Suprapubic skin (tissue), 4 donors: ENCODE results near the gene CBX2. TPM values are rescaled to one million over a fixed set of nuclear protein-coding genes. Genes with fewer than 3 reads are reported as not detected.

ENCODE experiments used
- DNase-seq, 2 donors: peaks; one replicate each; pipeline ENCODE4 v3.0.0-alpha.2; 2019; ENCODE audit warnings: low spot score in 2 of 2
- H3K27ac ChIP-seq: fragments of 200-600 bp; sonication (generic); one replicate; pipeline ENCODE4 v1.5.1; 2019
- H3K27me3 ChIP-seq: fragments of 200-600 bp; sonication (generic); one replicate; pipeline ENCODE4 v1.5.1; 2019
- H3K36me3 ChIP-seq: fragments of 200-600 bp; sonication (generic); one replicate; pipeline ENCODE4 v1.5.1; 2019
- H3K4me1 ChIP-seq: fragments of 200-600 bp; sonication (generic); one replicate; pipeline ENCODE4 v1.5.1; 2019
- H3K4me3 ChIP-seq: fragments of 200-600 bp; sonication (generic); one replicate; pipeline ENCODE4 v1.5.1; 2019; ENCODE audit warnings: mild to moderate bottlenecking
- H3K9me3 ChIP-seq: fragments of 200-600 bp; sonication (generic); one replicate; pipeline ENCODE4 v1.5.1; 2019
- EP300 ChIP-seq: sonication (generic); formaldehyde crosslinking; IDR thresholded peaks from one replicate; pipeline ENCODE4 v1.6.1; 2017; ENCODE audit warnings: antibody characterized with exemption
- POLR2A ChIP-seq, 2 donors: fragments of 450-650 bp; IDR thresholded peaks; one replicate each; pipeline ENCODE4 v1.6.1; 2017; ENCODE audit warnings: antibody characterized with exemption in 2 of 2, mild to moderate bottlenecking in 2 of 2, moderate library complexity in 2 of 2
- POLR2AphosphoS5 ChIP-seq, 3 donors: sonication (generic); formaldehyde crosslinking; IDR thresholded peaks; one replicate each; pipeline ENCODE4 v1.6.1; 2017; ENCODE audit warnings: antibody characterized with exemption in 3 of 3
- WGBS: methylation state at CpG from one replicate; pipeline ENCODE4 v1.1.5; 2018; 5-methylcytosine and 5-hydroxymethylcytosine counted together
- total RNA-seq, 4 donors: library from RNA; depleted of rRNA; stranded (reverse); fragments of >200 nt; gene quantifications; one replicate each; pipeline ENCODE4 v1.1.0, GENCODE V29; 2016
- TF ChIP-seq, protein P1 (sequence below), 2 donors: fragments of 200-600 bp in 1 of 2; fragments of 450-650 bp in 1 of 2; sonication (generic) in 1 of 2; IDR thresholded peaks; one replicate each; pipeline ENCODE4 v1.5.1; 2016 to 2019; ENCODE audit warnings: antibody characterized with exemption in 2 of 2, mild to moderate bottlenecking in 1 of 2, moderate library complexity in 1 of 2

Gene CBX2
- total RNA-seq, 4 donors from 2014 or later = 2.2 to 7.0 (median 5.2) TPM

DNA sequence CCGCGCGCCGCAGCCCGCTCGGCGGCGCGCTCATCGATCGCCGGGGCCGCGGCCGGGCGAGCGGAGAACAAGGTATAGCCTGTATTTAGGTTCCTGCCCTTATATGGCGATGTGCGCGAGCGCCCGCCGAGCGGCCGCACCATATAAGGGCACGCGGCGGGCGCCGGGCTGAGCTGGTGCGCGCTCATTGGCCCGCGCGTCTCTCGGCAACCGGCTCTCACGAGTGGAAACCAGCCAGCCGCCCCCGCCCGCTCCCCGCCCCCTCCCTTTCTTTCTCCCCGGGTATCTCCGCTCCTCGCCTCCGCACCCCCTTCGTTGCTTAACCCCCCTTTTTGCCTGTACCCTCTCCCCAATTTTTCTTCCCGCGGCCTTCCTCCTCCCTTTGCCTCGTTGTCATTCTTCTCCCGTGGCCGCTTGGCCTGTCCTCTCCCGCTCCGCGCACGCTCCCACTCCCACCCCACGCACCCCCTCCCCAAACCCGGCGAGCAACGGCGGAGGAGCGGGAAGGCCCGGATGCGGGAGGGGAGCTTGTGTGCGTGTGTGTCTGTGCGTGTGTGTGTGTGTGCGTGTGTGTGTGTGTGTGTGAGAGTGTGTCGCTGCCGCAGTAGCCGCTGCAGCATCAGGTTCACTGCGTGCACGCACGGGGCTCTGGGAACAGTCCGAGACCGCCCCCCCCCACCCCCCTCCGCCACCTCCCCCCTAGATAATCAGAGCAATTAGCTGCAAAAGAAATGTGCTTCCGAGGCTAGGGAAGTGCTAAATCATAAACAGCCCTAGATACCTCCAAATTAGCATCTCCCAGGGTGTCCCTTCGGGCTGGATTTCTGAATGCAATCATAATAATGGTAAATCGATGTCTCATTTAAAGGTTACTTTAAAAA, 32.4 kb downstream of the CBX2 start:
- WGBS = 3% methylated on average over 39 of the region's 79 CpGs
- Histone ChIP-seq H3K9me3 (no peaks in the 10 kb centered on the region), H3K36me3 (no peaks in the 10 kb centered on the region), H3K4me1 (peaks cover 62% of the 10 kb centered on the region), H3K27ac (no peak overlapping the region), H3K27me3 (peaks cover 100% of the 10 kb centered on the region), H3K4me3 (no peak overlapping the region)
- peak in 1 of 2 donors; percentile 65 for DNase-seq
- TF ChIP-seq POLR2AphosphoS5 (IDR thresholded peaks at IDR 0.05) (no peak), POLR2A (IDR thresholded peaks at IDR 0.05) (no peak), EP300 (no peak)
- TF ChIP-seq, protein P1, sequence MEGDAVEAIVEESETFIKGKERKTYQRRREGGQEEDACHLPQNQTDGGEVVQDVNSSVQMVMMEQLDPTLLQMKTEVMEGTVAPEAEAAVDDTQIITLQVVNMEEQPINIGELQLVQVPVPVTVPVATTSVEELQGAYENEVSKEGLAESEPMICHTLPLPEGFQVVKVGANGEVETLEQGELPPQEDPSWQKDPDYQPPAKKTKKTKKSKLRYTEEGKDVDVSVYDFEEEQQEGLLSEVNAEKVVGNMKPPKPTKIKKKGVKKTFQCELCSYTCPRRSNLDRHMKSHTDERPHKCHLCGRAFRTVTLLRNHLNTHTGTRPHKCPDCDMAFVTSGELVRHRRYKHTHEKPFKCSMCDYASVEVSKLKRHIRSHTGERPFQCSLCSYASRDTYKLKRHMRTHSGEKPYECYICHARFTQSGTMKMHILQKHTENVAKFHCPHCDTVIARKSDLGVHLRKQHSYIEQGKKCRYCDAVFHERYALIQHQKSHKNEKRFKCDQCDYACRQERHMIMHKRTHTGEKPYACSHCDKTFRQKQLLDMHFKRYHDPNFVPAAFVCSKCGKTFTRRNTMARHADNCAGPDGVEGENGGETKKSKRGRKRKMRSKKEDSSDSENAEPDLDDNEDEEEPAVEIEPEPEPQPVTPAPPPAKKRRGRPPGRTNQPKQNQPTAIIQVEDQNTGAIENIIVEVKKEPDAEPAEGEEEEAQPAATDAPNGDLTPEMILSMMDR (IDR thresholded peaks at IDR 0.05) = no peak

DNA sequence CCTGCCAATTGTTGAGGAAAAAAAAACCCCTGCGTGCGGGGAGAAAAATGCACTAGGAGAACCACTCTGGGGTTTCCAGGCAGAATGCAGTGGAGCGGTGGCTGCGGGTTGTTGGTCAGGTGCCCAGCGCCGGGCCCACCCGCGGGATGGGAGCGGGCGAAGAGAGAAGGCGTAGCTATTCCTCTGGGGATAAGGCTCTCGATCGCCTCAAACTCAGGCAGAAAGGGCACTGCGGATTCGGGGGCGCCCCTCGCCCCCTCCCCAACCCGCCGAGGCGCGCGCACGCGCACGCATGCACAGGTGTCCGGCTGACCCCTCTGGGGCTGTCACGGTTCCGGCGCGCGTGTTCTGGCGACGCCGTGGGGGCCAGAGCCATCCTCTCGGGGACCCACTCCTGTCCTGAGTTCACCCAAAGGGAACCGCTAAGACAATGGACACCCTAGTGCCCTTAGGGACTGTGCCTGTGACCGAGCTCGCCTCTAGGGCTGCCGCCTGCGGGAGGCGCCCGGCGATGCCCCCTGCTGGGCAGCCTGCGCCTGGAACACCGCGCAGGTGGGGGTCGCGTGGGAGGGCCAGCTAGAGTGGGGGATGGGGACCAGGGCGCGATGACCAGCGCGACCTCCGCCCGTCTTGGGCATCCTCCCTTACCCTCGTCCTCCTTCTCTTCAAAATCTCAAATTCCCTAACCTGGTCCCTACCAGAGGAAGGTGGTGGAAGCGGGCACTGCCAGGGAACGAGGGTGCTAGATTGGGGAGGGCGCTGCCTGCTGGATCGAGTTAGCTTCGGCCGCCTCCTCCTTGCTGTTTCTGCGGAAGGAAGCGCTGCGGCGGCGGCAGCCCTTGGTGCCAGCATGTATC, 33.3 kb downstream of the CBX2 start:
- 4% methylated on average over 16 of the region's 66 CpGs for WGBS
- no peak for TF ChIP-seq POLR2AphosphoS5 (IDR thresholded peaks at IDR 0.05)
- TF ChIP-seq, protein P1 (IDR thresholded peaks at IDR 0.05) = no peak
- TF ChIP-seq EP300 = no peak
- no peak for TF ChIP-seq POLR2A (IDR thresholded peaks at IDR 0.05)
- Histone ChIP-seq H3K36me3 (no peaks in the 10 kb centered on the region), H3K27ac (no peak overlapping the region), H3K4me3 (no peak overlapping the region), H3K27me3 (peaks cover 100% of the 10 kb centered on the region), H3K4me1 (peaks cover 66% of the 10 kb centered on the region), H3K9me3 (no peaks in the 10 kb centered on the region)
- no peak for DNase-seq

DNA sequence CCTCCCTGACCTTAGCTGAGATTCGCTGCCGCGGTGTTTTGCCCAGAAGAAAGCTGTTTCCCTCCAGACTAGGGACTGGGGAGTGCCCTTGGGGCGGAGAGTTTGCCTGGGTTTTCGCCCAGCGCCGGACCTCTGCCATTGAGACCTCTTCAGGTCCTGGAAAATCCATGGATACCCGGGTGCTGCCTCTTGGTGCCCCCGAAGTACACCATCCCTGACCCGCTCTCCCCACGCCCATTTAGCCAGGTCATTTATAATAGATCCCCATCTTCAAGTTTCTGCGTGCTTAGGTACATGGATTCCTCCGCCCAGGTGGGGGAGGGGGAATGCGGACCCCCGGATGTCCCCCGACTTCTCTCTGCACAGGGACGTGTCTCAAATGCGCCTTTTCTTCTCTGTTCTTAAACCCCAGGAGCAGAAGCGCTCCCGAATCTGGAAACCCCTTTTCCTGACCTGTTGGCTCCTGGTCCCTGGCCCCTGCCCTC, 34.0 kb downstream of the CBX2 start:
- peaks cover 66% of the 10 kb centered on the region for H3K4me1 ChIP-seq
- H3K27ac ChIP-seq = no peak overlapping the region
- H3K4me3 ChIP-seq = no peak overlapping the region
- no peak for DNase-seq
- no peaks in the 10 kb centered on the region for H3K9me3 ChIP-seq
- peaks cover 100% of the 10 kb centered on the region for H3K27me3 ChIP-seq
- no peaks in the 10 kb centered on the region for H3K36me3 ChIP-seq
- WGBS = 13% methylated on average over 19 of the region's 20 CpGs
- TF ChIP-seq POLR2AphosphoS5 (IDR thresholded peaks at IDR 0.05) = no peak
- TF ChIP-seq, protein P1 (IDR thresholded peaks at IDR 0.05) = no peak
- no peak for TF ChIP-seq EP300
- TF ChIP-seq POLR2A (IDR thresholded peaks at IDR 0.05) = no peak

DNA sequence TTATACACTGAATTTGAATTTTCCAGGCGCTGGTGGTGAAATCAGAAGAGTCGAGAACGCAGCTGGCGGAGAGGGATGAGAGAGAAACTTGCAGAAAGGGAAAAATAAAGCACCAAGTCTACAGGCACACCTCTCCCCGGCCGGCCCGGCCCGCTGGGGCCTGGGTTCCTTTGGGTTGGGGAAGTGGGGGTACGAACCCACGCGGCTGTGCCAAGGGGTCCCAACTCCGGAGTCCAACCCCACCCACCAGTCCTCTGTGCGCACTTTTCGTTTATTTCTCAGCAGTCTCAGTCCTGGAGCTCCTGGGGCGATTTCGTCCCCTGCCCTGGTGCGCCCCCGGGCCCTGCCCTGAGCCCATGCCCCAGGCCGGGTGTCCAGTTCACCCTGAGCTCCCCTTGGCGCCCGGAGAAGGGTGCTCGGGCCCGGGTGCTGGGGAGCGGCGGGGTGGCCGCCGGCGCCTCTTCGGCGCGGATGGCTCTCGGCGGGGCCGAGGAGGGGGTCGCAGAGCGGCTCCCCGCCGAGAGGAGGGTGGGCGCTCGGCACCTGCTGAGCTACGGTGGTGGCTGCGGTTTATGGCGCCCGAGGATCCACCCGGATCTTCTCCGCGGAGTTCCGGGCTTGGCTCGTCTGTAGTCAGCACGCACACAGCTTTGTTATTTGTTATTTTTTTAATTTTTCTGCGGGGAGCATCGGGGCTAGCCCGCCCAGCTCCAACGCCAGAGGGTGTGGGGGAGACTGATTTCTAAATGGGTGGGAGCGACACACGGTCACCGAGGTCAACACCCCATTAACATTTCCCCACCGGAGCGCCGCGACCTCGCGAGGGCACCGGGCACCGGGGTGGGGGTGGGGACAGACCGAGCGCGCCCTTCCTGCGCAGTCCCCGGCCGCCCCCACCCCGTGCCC, 34.7 kb downstream of the CBX2 start:
- Histone ChIP-seq H3K4me1 (peaks cover 66% of the 10 kb centered on the region), H3K9me3 (no peaks in the 10 kb centered on the region), H3K27ac (no peak overlapping the region), H3K27me3 (peaks cover 100% of the 10 kb centered on the region), H3K4me3 (peak overlapping the region; percentile 43), H3K36me3 (no peaks in the 10 kb centered on the region)
- TF ChIP-seq POLR2AphosphoS5 (IDR thresholded peaks at IDR 0.05) (no peak), EP300 (no peak), POLR2A (IDR thresholded peaks at IDR 0.05) (no peak)
- TF ChIP-seq, protein P1 (IDR thresholded peaks at IDR 0.05) = no peak
- WGBS = 3% methylated on average over 29 of the region's 72 CpGs
- no peak for DNase-seq
